HG02642 (cell line): ENCODE data around the gene NT5DC4.

Source experiments
- ATAC-seq: cut with Tn5 transposase; IDR thresholded peaks from one replicate; pipeline ENCODE4 v1.9.1; 2021; ENCODE audit warnings: mild to moderate bottlenecking; ENCODE audit not compliant: unreplicated experiment, poor library complexity

The NT5DC4 gene

DNA sequence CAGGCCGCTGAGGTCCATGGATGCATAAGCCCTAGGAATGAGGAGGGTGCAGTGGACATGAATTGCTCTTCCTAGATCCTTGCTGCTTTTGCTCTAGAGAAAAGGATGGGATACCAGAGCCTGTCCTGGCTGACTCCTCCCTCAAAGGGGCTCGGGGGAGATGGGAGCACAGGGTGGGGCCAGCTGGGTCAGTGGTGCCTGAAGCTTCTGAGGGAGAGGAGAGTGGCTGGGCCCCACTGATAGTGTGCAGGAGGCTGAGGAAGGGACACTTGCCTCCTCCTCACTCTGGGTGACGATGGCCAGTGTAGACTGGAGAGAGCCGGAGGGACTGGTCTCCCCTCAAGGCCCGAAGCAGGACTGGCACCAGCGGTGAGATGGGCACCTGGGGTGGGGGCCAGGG lies at the start of gene NT5DC4:
TSS of gene NT5DC4 (plus strand) at position 236 of the 400 bp plus-strand sequence. CDS start at position 296, 60 bp downstream.
- no peak for ATAC-seq

DNA sequence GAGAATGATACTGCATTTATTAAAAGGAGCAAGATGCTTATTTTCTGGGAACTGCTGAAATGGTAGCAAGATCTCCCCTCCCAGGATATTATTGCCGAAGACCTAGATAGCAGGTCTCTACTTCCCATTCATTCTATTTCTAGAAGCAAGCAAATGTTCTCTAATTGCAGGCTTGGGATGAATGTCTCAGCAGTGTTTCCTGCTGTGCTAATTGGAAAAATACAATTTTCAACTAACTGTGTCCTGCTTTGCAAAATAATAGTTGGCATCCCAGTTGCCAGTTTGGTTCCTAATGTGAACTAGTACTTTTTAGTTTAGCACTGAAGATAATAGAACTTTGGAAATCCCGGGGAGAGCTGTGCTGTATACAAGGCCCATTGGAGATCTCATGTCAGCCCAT lies 49.0 kb upstream of the NT5DC4 start:
- no peak for ATAC-seq

DNA sequence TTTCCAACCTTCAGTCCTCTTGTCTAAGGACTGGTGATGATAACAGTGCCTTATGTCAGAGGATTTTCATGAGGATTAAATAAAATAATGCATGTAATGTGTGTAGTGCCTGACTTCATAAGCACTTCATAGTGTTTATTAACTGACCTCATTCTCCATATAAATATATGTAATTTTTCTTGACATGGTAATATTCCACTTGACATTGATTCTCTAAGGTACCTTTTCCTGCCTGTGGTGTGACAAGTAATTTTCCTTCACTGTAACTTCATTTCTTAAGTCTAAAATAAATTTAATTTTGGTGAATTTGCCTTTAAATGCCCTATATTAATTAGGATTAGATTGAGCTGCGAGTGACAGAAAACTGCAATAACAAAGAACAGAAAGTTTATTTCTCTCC lies 47.8 kb upstream of the NT5DC4 start:
- no peak for ATAC-seq

DNA sequence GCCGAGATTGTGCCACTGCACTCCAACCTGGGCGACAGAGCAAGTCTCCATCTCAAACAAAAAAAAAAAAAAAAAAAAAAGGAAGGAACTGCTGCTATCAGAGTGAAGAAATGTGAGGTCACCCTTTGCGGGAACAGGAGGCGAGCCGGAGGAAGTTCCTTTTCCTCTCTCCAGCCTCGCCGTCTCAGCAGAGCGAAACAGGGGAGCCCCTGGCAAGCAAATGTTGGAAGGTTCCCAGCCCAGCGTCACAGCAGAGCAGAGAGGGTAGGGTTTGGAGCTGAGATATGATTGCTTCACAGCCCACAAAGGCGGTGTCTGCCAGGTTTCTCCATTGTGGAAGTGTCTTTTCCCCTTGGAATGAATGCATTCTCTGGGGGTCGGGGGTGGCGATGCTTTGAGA lies 46.6 kb upstream of the NT5DC4 start:
- ATAC-seq, result no peak

DNA sequence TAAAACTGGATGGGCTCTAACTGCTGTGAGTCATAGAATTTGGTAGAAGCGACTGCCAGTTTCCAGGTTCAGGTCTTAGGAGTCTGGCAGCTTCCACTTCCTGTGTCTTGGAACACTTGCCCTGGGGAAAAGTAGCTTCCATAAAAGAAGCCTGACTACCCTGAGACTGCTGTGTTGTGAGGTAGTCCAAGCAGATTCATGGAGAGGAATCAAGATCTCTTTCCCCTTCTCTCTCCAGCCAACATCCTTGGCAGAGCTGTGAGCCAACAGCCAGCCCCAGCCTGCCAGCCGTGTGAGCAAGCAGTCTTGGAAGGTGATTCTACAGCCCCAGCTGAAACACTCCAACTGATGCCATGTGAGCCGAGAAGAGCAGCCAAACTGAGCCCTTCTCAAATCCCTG lies 41.3 kb upstream of the NT5DC4 start:
- ATAC-seq, result no peak

DNA sequence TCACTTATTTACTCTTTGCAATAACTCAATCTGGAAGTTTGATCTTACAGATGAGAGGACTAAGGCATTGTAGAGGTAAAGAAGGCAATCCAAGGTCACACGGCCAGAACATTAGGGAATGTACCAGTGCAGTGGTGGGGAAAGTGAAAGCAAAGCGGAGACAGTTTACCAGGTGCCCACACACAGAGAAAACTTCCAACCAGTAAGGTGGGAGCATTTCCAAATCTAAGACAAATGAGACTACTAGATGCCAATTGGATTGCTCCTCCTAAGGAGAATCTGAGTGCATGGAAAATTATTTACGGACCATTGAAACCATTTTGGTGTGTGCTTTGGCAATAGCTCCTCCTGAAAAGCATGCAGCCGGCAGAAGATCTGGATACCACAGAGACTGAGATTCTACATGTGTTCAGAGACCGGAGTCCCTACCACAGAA lies 40.1 kb upstream of the NT5DC4 start:
- no peak for ATAC-seq

DNA sequence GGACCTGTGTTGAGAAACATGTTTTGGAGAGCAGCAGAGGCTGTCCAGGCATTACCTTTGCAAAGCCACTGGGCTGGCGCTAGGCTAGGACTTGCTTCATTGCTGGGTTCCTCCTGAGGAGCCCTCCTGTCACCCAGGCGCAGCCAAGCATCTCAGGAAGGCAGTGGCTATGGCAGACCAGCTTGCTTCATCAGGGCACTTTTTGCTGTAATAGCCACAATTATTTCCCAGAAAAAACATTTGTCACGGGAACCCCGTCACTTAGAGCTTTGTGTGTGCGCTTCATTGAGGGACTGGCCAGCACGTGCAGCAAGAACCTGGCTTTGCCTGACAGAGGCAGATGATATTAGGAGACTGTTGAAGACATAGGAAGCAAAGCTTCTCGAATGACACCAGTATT lies 38.7 kb upstream of the NT5DC4 start:
- ATAC-seq, result no peak

DNA sequence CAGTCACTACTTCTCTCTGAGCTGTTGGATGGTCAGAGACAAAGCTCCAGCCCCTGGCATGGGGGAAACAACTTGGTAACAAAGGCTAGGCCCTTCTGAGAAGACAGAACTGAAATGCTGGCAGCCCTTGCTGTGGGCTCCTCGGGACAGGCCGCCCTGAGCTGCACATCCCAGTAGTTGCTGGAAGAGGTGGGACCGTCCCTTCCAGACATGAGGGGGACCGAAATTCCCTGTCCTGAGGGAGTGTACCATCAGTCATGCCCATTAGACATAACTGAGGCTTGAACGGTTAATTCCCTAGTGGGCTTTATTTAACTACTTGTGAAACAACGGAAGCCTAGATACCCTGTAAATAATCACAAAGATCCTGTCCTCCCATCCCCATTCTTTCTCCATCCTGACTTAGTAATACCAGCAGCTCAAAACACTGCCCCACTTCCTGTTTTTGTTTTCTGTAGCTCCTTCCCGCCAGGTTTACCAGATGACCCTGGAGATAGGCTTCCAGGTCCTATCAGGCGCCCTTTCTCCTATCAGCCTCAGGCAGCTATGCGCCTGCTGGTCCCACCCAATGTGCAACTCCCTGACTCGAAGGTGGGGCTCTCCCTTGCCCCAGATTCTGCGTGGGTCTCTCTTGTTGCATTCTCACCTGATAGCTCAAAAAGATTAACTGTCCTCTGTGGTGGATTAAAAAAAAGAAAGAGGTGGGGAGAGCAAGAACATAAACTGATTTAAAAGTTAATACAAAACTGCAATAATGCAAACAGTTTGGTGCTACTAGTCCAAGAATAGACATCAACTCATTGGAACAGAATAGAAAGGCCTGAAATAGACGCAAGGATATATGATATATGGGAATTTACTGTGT lies 37.0 kb upstream of the NT5DC4 start:
- ATAC-seq, result no peak

DNA sequence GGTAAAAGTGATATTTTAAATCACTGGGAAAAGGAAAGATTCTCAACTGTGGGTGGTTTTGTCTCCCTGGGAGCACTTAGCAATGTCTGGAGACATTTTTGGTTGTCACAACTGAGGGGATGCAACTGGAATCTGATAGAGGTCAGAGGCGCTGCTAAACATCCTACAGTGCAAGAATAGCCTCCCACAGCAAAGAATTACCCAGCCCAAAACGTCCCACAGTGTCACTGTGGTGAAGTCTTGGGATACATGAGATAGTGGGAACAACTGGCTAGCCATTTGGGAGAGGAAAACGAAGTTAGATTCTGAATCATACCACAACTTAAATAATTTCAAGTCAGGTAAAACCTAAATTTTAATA lies 36.4 kb upstream of the NT5DC4 start:
- no peak for ATAC-seq

DNA sequence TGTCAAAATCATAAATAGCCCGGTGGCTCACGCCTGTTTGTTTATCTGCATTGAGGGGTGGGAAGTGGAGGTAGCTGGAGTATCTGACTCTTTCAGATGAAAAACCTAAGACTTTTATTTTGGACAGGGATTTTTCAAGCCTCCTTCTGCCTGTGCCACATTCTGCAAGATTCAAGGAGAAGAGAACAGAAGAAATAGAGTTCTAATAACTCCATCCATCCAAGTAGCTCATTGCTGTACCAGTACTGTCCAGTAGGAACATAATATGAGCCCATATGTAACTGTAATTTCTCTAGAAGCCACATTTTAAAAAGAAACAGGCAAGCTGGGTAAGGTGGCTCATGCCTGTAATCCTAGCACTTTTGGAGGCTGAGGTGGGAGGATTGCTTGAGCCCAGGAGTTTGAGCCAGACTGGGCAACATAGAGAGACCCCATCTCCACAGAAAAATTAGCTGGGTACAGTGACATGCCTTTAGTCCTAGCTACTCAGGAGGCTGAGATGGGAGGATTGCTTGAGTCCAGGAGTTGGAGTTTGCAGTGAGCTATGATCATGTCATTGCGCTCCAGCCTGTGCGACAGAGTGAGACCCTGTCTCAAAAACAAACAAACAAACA lies 35.4 kb upstream of the NT5DC4 start:
- no peak for ATAC-seq

DNA sequence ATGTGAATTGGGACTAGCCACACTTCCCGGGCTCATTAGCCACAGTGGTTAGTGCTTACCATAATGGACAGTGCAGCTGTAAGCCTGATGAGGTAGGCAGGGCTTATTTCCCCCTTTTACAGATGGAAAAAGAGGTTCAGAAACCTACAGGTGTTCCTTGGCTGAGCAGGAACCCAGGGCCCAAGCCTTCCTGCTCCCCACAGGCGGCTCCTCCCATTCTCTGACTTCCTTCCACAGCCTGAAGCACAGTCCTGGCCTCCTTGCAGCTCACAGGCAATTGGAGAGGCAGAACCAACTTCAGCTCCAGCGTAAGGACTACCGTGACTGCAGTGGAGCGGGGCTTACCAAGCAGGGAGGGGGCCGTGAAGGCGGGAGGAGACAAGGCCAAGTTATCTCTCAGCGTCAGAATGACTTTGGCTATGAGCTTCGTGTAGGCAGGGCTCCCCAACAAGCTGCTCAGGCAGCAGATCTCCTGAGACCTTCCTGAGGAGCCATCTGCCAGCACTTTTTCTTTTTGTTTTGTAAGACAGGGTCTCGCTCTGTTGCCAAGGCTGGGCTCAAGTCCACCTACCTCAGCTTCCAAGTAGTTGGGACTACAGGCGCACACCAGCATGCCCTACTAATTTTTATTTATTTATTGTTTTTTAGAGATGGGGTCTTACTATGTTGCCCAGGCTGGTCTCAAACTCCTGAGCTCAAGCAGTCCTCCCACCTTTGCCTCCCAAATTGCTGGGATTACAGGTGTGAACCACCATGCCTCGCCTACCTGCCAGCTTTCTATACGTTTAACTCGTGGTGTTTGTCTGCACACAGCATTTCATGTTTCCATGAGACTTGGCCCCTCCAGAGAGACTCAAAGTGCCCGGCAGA lies 34.2 kb upstream of the NT5DC4 start:
- no peak for ATAC-seq

DNA sequence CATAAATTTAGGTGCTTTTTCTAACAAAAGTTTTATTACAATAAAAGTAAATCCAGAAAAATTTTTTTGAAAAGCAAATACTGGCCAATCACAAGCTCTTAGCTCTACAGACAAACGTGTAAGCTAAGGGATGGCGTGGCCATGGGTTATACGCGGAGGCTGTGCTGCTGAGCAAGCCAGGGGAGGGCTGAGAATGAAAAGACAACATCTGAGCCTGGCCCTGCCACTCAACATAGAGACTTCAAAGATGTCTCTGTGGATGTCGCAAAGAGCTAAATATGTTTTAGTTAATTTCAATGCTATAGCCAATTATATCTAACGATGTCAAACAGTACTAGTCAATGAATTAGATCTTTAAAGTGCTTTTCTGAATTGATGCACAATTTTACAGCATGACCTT lies 33.3 kb upstream of the NT5DC4 start:
- no peak for ATAC-seq

DNA sequence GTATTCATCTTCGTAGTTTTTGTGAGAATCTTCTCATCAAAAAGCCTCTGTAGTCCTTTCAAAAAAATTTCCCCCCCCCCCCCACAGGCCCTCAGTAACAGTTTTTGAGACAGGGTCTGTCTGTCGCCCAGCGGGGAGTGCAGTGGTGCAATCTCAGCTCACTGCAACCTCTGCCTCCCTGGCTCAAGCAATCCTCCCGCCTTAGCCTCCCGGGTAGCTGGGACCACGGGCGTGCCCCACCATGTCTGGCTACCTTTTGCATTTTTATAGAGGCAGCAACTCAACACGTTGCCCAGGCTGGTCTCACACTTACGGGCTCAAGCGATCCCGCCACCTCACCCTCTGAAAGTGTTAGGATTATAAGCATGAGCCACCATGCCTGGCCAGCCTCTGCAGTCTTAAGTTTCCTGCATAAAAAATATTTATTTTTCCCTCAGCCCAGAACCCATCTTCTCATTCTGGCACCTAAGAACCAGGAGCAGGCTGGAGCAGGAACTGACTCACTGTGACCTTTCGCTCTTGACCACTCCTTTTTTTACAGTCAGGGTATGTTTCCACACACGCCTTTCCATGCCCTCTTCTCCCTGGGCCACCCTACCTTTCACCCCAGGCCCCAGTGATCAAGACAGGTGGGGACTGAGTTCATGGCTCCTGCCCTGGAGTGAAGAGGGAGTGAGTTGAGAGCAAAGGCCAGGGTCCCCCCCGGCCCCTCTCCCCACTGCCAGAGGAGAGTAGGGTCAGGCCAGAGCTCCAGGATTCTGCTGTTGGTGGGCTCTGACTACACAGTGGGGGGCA lies 32.5 kb upstream of the NT5DC4 start:
- no peak for ATAC-seq

DNA sequence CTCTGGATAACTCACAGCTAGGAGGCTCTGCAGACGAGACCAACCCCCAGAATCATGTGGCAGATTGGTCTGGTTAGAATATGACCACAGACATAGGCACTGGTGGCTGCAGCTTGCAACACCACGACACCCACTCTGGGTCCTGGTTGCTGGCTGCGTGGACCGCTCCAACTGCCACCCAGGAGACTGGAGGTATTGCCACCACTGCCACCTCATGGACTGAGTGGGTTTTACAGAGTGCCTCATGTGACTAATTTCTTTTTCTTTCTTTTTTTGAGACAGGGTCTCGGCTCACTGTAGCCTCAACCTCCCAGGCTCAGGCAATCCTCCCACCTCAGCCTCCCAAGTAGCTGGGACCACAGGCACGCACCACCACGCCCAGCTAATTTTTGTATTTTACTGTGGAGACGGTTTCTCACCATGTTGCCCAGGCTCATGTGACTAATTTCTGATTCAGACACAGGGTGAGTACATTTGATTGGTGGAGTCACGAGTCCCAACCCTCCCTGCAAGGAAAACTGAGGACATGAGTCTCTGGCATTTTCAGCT lies 29.9 kb upstream of the NT5DC4 start:
- peak; percentile 66 for ATAC-seq

DNA sequence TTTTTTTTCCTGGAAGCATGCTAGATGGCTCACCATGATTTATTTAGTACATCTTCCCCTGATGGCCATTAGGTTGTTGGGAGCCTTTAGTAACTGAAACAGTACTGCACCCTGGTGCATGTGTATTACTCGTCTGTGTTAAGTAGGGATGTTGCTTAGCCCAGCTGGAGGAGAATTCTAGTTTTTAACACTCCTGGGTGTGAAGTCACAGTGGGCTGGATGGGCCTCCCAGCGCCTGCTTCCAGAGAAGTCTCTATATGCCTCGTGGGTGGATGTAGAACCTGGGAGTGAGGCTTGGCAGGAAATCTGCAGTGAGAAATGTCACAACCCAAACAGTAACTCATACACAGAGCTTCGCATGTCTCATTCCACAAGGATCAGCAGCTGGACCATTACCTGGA lies 28.9 kb upstream of the NT5DC4 start:
- no peak for ATAC-seq

DNA sequence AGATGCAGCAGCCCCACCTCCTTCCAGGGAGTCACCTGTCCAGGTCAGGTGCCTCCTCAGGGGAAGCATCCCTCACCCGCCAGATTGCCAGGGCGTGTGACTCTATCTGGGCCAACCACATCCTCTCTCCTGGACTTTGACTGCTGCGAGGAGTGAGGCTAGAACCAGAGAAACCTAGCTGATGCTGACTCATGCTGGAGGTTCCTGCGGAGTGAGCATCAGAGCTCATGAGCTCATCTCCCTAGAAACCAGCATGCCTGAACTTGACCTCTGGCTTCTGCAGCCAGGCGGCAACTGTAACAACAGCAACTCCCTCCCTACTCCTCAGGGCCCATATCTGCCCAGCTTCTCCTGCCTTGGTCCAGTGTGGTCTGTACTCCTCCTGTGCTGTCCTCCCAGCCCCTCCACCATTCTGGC lies 28.3 kb upstream of the NT5DC4 start:
- peak; percentile 79 for ATAC-seq

DNA sequence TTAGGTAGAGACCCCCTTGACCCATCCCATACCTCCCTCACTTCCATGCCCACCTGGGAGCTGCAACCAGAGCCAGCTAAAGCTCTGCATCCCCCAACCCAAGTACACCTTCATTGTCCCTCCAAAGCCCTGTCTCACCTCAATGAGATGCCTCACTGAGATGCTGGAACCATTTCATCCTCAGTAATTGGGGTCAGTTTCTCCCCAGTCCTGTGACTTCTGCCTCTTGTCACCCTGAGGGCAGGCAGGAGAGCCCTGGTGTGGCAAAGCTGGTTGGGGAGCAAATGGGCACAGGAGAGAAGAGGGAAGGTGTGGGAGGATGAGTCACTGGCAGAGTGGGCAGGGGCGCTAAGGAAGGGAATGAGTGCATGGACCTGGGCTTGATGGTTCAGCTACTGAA lies 27.9 kb upstream of the NT5DC4 start:
- no peak for ATAC-seq

DNA sequence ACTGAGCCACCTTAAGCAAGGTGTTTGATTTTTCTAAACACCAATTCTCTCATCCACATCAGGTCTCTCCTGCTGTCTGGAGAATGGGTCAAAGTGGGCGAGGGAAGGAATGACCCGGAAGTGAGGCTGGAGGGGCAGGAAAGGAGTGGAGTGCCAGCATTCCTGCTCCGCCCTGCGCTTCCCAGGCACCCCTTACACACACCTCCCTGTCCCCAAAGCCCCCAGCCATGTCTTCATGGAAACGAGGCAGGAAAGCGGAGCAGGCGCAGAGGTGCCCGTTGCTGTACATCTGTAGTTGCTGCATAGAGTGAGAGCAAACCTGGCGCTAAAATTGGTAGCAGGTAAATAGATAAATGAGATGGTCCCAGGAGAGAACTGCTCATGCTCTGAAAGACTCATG lies 27.2 kb upstream of the NT5DC4 start:
- no peak for ATAC-seq

DNA sequence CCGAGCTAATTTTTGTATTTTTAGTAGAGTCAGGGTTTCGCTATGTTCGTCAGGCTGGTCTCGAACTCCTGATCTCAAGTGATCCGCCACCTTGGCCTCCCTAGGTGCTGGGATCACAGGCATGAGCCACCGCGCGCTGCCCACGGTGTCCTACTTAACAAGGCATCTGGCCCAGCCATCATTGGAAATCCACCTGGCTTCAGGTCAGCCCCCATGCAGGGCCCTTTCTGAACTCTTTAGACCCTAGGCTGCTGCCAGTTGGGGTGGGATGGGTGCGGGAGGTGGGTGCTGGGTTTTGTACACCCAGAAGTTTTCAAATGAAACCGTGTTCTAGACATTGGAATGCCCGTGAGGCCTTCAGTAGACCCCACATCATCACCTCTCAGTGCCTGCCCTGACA lies 26.6 kb upstream of the NT5DC4 start:
- ATAC-seq, result no peak
